ENCODE measurements around the gene AHCYL2. TPM values are rescaled to one million over a fixed set of nuclear protein-coding genes. Genes with fewer than 3 reads are reported as not detected.

AHCYL2 gene
- total and polyA plus RNA-seq, 2 experiments from 2014 or later = 1.9 to 8.9 TPM

GRCh38 chr7:129376778-129377700, 152.2 kb downstream of the AHCYL2 start:
- H3K9ac ChIP-seq = no peak overlapping the region
- no peak overlapping the region for H3K27ac ChIP-seq
- in situ Hi-C loops (cut with MboI) = no loop called here
- H3K27me3 ChIP-seq (replicated peaks; ENCODE audit: insufficient read depth) = no peaks in the 10 kb centered on the region
- H3K9me2 ChIP-seq (ENCODE audit: insufficient read depth) = no peaks in the 10 kb centered on the region
- H3K4me1 ChIP-seq (ENCODE audit: insufficient read depth) = no peaks in the 10 kb centered on the region
- H3K9me3 ChIP-seq (ENCODE audit: low read depth) = no peaks in the 10 kb centered on the region
- H4K20me1 ChIP-seq (ENCODE audit: insufficient read depth) = no peaks in the 10 kb centered on the region
- WGBS, 2 experiments (ENCODE audit: low coverage in 1 of 2, low lambda C conversion rate in 2 of 2, missing lambda C conversion rate in 2 of 2) = 84 to 87% methylated on average over 6 of the region's 6 CpGs
- TF ChIP-seq EZH2 (IDR thresholded peaks at IDR 0.05; ENCODE audit: insufficient read depth, poor library complexity, severe bottlenecking) = no peak
- no peak for TF ChIP-seq EZH2phosphoT487 (IDR thresholded peaks at IDR 0.05; ENCODE audit: insufficient read depth, low read depth)
- peak; percentile 37 for DNase-seq
- peaks cover 3% of the 10 kb centered on the region; the same call in 1 of the 2 replicates for H3F3A ChIP-seq (ENCODE audit: insufficient read depth)
- no peak overlapping the region for H3K4me3 ChIP-seq
- no peaks in the 10 kb centered on the region for H3K79me2 ChIP-seq (ENCODE audit: insufficient read depth)
- H3K4me2 ChIP-seq (ENCODE audit: unreplicated experiment) = no peak overlapping the region
- no peaks in the 10 kb centered on the region for H3K36me3 ChIP-seq (ENCODE audit: low read depth)
- H2AFZ ChIP-seq = no peak overlapping the region

- H3K9ac ChIP-seq = no peak overlapping the region
- H3K79me2 ChIP-seq (ENCODE audit: insufficient read depth) = no peaks in the 10 kb centered on the region
- H3K4me1 ChIP-seq (ENCODE audit: insufficient read depth) = no peaks in the 10 kb centered on the region
- peaks cover 2% of the 10 kb centered on the region; the same call in 1 of the 2 replicates for H3F3A ChIP-seq (ENCODE audit: insufficient read depth)
- no peak overlapping the region for H3K4me3 ChIP-seq
- no peak overlapping the region for H3K4me2 ChIP-seq (ENCODE audit: unreplicated experiment)
- in situ Hi-C loops (cut with MboI) = no loop called here
- no peak overlapping the region for H2AFZ ChIP-seq
- H3K9me3 ChIP-seq (ENCODE audit: low read depth) = no peaks in the 10 kb centered on the region
- H3K27me3 ChIP-seq (replicated peaks; ENCODE audit: insufficient read depth) = no peaks in the 10 kb centered on the region
- H3K36me3 ChIP-seq (ENCODE audit: low read depth) = no peaks in the 10 kb centered on the region
- H3K27ac ChIP-seq = no peak overlapping the region
- TF ChIP-seq EZH2 (IDR thresholded peaks at IDR 0.05; ENCODE audit: insufficient read depth, poor library complexity, severe bottlenecking) = no peak
- no peak for TF ChIP-seq EZH2phosphoT487 (IDR thresholded peaks at IDR 0.05; ENCODE audit: insufficient read depth, low read depth)
- H3K9me2 ChIP-seq (ENCODE audit: insufficient read depth) = no peaks in the 10 kb centered on the region
- 91 to 94% methylated on average over 9 of the region's 9 CpGs for WGBS, 2 experiments (ENCODE audit: low coverage in 1 of 2, low lambda C conversion rate in 2 of 2, missing lambda C conversion rate in 2 of 2)
- no peak for DNase-seq
- no peaks in the 10 kb centered on the region for H4K20me1 ChIP-seq (ENCODE audit: insufficient read depth)
Measured at GRCh38 chr7:129381710-129382484, 157.1 kb downstream of the AHCYL2 start.

DNA sequence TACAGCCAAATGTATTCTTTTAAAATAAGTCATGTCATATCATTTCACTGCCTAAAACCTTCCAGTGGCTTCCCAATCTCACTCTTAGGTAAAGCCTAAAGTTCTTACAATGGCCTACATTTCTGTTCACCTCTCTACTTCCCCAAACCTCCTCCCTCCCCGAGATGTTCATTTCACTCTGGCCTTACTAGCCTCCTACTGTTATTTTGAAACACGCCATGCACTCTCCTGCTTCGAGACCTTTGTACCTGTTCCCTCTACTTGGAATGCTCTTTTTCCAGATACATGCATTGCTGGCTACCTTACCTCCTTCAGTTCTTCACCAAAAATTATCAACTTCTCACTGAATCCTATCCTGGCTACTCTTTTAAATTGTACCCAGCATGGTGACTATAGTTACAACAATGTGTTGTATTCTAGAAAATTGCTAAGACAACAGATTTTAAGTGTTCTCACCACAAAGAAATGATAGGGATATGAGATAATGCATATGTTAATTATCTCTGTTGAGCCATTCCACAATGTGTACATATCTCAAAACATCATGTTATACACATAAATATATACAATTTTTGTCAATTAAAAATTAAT, 158.8 kb downstream of the AHCYL2 start:
- TF ChIP-seq EZH2phosphoT487 (IDR thresholded peaks at IDR 0.05; ENCODE audit: insufficient read depth, low read depth) = no peak
- TF ChIP-seq EZH2 (IDR thresholded peaks at IDR 0.05; ENCODE audit: insufficient read depth, poor library complexity, severe bottlenecking) = no peak
- H4K20me1 ChIP-seq (ENCODE audit: insufficient read depth) = no peaks in the 10 kb centered on the region
- no peaks in the 10 kb centered on the region for H3K4me1 ChIP-seq (ENCODE audit: insufficient read depth)
- no peak overlapping the region for H2AFZ ChIP-seq
- in situ Hi-C loops (cut with MboI) = no loop called here
- no peak for DNase-seq
- no peak overlapping the region for H3K4me2 ChIP-seq (ENCODE audit: unreplicated experiment)
- H3K27ac ChIP-seq = no peak overlapping the region
- no peaks in the 10 kb centered on the region for H3K9me3 ChIP-seq (ENCODE audit: low read depth)
- no peaks in the 10 kb centered on the region for H3K9me2 ChIP-seq (ENCODE audit: insufficient read depth)
- whole genome bisulfite sequencing, 2 experiments (ENCODE audit: low coverage in 1 of 2, low lambda C conversion rate in 2 of 2, missing lambda C conversion rate in 2 of 2) = 64 to 66% methylated on average over 3 of the region's 3 CpGs
- H3K79me2 ChIP-seq (ENCODE audit: insufficient read depth) = no peaks in the 10 kb centered on the region
- H3K27me3 ChIP-seq (replicated peaks; ENCODE audit: insufficient read depth) = no peaks in the 10 kb centered on the region
- no peaks in the 10 kb centered on the region for H3K36me3 ChIP-seq (ENCODE audit: low read depth)
- no peak overlapping the region for H3K9ac ChIP-seq
- H3K4me3 ChIP-seq = no peak overlapping the region
- no peaks in the 10 kb centered on the region for H3F3A ChIP-seq (ENCODE audit: insufficient read depth)

GRCh38 chr7:129385116-129385515, 160.3 kb downstream of the AHCYL2 start:
- Histone ChIP-seq H3K4me1 (ENCODE audit: insufficient read depth) (no peaks in the 10 kb centered on the region), H4K20me1 (ENCODE audit: insufficient read depth) (no peaks in the 10 kb centered on the region), H3K27ac (no peak overlapping the region), H3F3A (ENCODE audit: insufficient read depth) (no peaks in the 10 kb centered on the region), H3K9ac (no peak overlapping the region), H3K4me3 (no peak overlapping the region), H3K79me2 (ENCODE audit: insufficient read depth) (no peaks in the 10 kb centered on the region), H3K27me3 (replicated peaks; ENCODE audit: insufficient read depth) (no peaks in the 10 kb centered on the region), H3K9me2 (ENCODE audit: insufficient read depth) (no peaks in the 10 kb centered on the region), H3K4me2 (ENCODE audit: unreplicated experiment) (peak overlapping the region; percentile 11), H2AFZ (no peak overlapping the region), H3K36me3 (ENCODE audit: low read depth) (no peaks in the 10 kb centered on the region), H3K9me3 (ENCODE audit: low read depth) (no peaks in the 10 kb centered on the region)
- 94% methylated on average over 1 of the region's 1 CpG for WGBS, 2 experiments (ENCODE audit: low coverage in 1 of 2, low lambda C conversion rate in 2 of 2, missing lambda C conversion rate in 2 of 2)
- peak; percentile 7 for DNase-seq
- TF ChIP-seq EZH2 (IDR thresholded peaks at IDR 0.05; ENCODE audit: insufficient read depth, poor library complexity, severe bottlenecking) (no peak), EZH2phosphoT487 (IDR thresholded peaks at IDR 0.05; ENCODE audit: insufficient read depth, low read depth) (no peak)
- in situ Hi-C loops (cut with MboI) = no loop called here

All from GM23248 (cell line).